Progenitor cell of endocrine pancreas (in vitro differentiated cells): Measurements from ENCODE around the gene PDE7B. TPM values are rescaled to one million over a fixed set of nuclear protein-coding genes. Genes with fewer than 3 reads are reported as not detected.

ENCODE experiments used
- DNase-seq: peaks from one replicate; pipeline ENCODE4 v3.0.0; 2021; ENCODE audit warnings: low spot score; ENCODE audit not compliant: unreplicated experiment
- H3K27ac Mint-ChIP-seq: 2 replicates; pipeline ENCODE4 v1.8.0; 2021; ENCODE audit warnings: mild to moderate bottlenecking, moderate library complexity, mixed read lengths
- H3K27me3 Mint-ChIP-seq: 2 replicates; pipeline ENCODE4 v1.8.0; 2021; ENCODE audit warnings: mixed read lengths
- H3K36me3 Mint-ChIP-seq: 2 replicates; pipeline ENCODE4 v1.8.0; 2022; ENCODE audit warnings: mixed read lengths; ENCODE audit not compliant: insufficient read depth
- H3K4me1 Mint-ChIP-seq: 2 replicates; pipeline ENCODE4 v1.8.0; 2021; ENCODE audit warnings: low read depth, mixed read lengths
- H3K4me3 Mint-ChIP-seq: 2 replicates; pipeline ENCODE4 v1.8.0; 2021; ENCODE audit warnings: low read depth, mild to moderate bottlenecking, moderate library complexity, mixed read lengths
- H3K9me3 Mint-ChIP-seq: 2 replicates; pipeline ENCODE4 v1.8.0; 2021; ENCODE audit warnings: low read depth, mixed read lengths
- total RNA-seq: library from RNA; stranded (reverse); gene quantifications from 2 replicates; pipeline ENCODE4 v1.2.1, GENCODE V29; 2021
- TF ChIP-seq, protein P1 (sequence below): fragments of 200-600 bp; sonication (generic); IDR thresholded peaks from one replicate; pipeline ENCODE4 v1.5.0; 2021; ENCODE audit warnings: antibody characterized with exemption, mild to moderate bottlenecking; ENCODE audit not compliant: unreplicated experiment

PDE7B gene
- total RNA-seq, 1 donor from 2014 or later, result 0.07 TPM

DNA sequence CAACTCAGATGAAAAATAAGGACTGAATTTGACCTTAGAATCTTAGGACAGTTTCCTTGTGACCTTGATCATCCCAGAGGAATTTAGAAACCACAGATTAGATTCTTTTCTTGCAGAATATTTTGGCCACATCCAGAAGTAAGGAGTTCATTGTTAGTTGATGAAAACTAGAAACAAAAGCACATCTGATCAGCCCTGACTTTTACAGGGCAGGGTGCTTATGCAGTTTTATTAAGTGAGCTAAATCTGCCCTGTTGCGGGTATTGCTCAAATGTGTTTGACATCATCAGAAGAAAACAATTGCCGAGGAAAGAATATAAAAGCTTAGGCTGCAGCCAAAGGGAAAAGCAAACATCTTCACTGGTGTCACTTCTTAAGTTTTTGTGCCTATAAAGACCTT is 297.8 kb downstream of the PDE7B start:
- DNase-seq, result no peak
- H3K27me3 Mint-ChIP-seq, result no peaks in the 10 kb centered on the region
- no peaks in the 10 kb centered on the region for H3K36me3 Mint-ChIP-seq
- no peak overlapping the region for H3K27ac Mint-ChIP-seq
- TF ChIP-seq, protein P1, sequence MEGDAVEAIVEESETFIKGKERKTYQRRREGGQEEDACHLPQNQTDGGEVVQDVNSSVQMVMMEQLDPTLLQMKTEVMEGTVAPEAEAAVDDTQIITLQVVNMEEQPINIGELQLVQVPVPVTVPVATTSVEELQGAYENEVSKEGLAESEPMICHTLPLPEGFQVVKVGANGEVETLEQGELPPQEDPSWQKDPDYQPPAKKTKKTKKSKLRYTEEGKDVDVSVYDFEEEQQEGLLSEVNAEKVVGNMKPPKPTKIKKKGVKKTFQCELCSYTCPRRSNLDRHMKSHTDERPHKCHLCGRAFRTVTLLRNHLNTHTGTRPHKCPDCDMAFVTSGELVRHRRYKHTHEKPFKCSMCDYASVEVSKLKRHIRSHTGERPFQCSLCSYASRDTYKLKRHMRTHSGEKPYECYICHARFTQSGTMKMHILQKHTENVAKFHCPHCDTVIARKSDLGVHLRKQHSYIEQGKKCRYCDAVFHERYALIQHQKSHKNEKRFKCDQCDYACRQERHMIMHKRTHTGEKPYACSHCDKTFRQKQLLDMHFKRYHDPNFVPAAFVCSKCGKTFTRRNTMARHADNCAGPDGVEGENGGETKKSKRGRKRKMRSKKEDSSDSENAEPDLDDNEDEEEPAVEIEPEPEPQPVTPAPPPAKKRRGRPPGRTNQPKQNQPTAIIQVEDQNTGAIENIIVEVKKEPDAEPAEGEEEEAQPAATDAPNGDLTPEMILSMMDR, result no peak
- no peak overlapping the region for H3K4me3 Mint-ChIP-seq
- peaks cover 2% of the 10 kb centered on the region for H3K4me1 Mint-ChIP-seq
- H3K9me3 Mint-ChIP-seq, result no peaks in the 10 kb centered on the region

DNA sequence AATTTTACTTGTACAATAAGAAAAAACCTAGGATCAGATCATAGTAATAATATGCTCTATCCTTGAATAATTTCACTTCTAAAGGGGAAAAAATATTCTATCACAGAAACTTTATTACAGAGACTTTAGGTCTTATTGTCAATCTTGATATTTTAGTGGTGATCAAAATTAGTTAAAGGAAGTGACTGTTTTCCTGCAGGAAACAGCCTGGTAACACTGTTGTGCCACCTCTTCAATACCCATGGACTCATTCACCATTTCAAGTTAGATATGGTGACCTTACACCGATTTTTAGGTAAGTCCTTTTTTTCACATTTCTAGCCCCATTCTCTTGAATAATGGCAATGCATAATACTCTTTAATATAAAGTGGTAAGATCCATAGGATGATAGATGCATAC is 299.5 kb downstream of the PDE7B start:
- no peaks in the 10 kb centered on the region for H3K27me3 Mint-ChIP-seq
- no peaks in the 10 kb centered on the region for H3K9me3 Mint-ChIP-seq
- H3K36me3 Mint-ChIP-seq, result no peaks in the 10 kb centered on the region
- no peak overlapping the region for H3K4me3 Mint-ChIP-seq
- TF ChIP-seq, protein P1, result no peak
- H3K4me1 Mint-ChIP-seq, result peaks cover 3% of the 10 kb centered on the region
- no peak overlapping the region for H3K27ac Mint-ChIP-seq
- DNase-seq, result no peak

GRCh38 chr6:136153707-136154375 is 302.3 kb downstream of the PDE7B start:
- TF ChIP-seq, protein P1, result no peak
- no peaks in the 10 kb centered on the region for H3K9me3 Mint-ChIP-seq
- H3K4me3 Mint-ChIP-seq, result no peak overlapping the region
- H3K4me1 Mint-ChIP-seq, result peaks cover 2% of the 10 kb centered on the region
- H3K27me3 Mint-ChIP-seq, result no peaks in the 10 kb centered on the region
- DNase-seq, result no peak
- H3K36me3 Mint-ChIP-seq, result no peaks in the 10 kb centered on the region
- no peak overlapping the region for H3K27ac Mint-ChIP-seq

DNA sequence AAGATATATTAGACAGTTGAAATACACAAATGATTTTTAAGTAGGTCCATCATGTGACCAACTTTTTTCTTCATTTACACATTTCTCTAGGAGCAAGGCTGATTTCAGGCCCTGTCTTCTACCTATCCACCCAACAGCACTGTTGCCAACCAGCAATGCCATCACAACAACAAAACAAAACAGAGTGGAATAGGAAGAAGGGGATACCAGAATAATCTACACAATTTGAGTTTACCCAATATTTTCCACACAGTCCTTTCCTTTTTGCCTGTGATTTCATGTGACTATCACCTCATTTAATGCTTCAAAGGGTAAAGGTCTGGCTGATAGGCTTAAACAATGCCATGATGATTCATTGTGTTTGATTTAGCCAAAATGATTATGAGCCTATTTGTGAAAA is 303.7 kb downstream of the PDE7B start:
- Mint-ChIP-seq H3K27ac (no peak overlapping the region), H3K36me3 (no peaks in the 10 kb centered on the region), H3K4me1 (peaks cover 3% of the 10 kb centered on the region), H3K27me3 (no peaks in the 10 kb centered on the region), H3K4me3 (no peak overlapping the region), H3K9me3 (no peaks in the 10 kb centered on the region)
- DNase-seq, result no peak
- TF ChIP-seq, protein P1, result no peak

DNA sequence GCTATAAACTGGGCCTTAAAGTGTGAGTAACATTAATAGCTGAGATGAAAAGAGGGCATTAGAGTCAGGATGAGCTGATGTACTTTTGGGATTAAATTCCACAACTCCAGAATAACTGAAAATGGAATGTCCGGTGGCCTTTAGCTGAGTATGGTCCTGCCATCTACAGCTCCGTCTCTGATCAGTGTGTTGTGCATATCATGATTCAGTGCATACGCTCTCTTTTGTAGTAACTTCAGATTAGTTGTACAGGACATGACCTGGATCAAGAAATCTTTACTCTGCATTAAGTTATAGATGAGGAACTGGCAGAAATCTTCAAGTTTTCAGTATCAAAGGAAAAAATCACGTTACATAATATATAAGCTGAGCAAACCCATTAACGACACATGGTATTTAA is 306.2 kb downstream of the PDE7B start:
- Mint-ChIP-seq H3K36me3 (no peaks in the 10 kb centered on the region), H3K27me3 (peaks cover 2% of the 10 kb centered on the region), H3K4me1 (peaks cover 3% of the 10 kb centered on the region), H3K4me3 (no peak overlapping the region), H3K27ac (no peak overlapping the region), H3K9me3 (peaks cover 3% of the 10 kb centered on the region)
- no peak for DNase-seq
- TF ChIP-seq, protein P1, result no peak
